ENCODE measurements around the gene MBOAT1.

MBOAT1 gene

DNA sequence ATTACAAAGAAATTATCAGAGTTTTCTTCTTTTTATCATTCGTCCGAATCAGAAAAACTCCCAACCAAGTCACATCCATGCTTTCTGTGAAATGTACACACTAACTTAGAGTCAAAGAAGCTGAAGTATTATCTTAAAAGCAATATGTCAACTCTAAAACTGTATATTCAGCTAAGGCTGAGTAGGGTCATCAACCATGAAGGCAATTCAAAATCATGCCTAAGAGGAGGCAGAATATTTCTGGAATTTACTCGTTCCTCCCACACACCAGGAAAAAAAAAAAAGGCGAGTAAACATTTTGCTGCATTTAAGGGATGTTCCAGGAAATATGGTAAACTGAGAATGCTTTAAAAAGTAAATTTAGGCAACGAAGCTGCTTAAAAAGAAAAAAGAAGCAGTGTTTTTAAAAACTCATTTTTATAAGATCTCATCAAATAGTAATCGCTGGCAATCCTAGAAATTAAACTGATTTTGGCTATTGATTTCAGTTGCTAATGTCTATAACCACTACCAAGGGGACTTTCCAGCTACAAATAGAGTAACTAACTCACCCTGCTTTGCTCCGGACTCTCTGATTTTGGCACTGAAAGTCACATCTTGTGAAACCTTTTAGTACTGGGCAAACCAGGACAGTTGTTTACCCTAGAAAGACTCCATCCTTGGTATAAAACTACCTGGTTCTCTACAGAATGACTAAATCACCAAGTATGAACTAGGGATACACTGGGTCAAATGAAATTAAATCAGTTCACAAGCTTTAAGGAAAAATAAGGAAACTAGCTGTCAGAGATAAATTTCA is 82.8 kb downstream of the MBOAT1 start:
- no peak for DNase-seq

GRCh38 chr6:20128018-20128417 is 84.3 kb downstream of the MBOAT1 start:
- DNase-seq: no peak

- DNase-seq: peak; percentile 54 to 81
Measured at GRCh38 chr6:20126789-20127653, 85.2 kb downstream of the MBOAT1 start.

DNA sequence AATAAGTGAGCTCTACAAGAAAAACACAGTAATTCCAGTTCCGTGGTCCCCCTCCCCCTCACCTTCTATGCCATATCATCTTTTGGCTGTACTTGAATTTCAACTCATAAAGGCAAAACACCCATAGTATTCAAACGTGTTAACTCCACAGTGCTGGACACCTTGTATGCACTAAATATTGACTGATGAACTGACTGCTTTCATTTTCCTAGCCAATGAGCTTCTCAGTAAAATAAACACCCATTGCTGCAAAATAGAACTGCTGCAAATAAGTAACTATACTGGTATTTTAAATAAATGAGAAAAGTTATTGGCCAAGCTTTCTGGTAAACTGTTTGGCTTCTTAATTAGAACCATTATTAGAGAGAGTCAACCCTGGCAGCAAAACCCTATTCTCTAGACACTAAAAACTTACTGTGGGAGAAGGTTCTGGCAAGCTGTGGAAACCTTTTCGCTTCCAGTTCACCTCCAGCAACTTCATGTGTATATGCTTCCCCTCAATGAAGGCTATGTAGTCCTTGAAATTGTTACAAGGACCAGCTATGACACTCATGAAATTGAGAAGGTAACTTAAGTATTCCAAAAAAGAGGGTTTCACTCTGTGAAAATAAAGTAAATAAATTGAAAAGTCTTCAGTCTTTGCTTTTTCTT is 86.0 kb downstream of the MBOAT1 start:
- no peak for DNase-seq

DNA sequence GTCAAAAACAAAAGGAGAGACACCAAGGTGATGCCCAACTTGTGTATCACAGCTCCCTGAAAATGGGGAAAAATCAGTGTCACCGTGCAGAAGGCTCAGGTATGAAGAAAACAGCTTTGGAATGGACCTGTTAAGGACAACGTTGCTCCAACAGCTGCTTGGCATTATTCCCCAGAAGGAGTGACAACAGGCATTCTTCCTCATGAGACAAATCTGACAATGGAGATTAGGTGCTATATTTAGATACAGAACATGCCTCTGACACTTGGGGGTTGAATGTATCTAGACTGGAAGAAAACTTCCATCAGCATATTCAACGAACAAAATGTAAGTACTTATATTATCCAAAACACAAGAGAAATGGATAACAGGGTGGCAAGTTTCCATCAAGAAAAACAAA is 87.7 kb downstream of the MBOAT1 start:
- no peak for DNase-seq

GRCh38 chr6:20119485-20119884 is 92.8 kb downstream of the MBOAT1 start:
- no peak for DNase-seq

- no peak for DNase-seq
Measured at GRCh38 chr6:20118892-20119291, 93.4 kb downstream of the MBOAT1 start.

DNA sequence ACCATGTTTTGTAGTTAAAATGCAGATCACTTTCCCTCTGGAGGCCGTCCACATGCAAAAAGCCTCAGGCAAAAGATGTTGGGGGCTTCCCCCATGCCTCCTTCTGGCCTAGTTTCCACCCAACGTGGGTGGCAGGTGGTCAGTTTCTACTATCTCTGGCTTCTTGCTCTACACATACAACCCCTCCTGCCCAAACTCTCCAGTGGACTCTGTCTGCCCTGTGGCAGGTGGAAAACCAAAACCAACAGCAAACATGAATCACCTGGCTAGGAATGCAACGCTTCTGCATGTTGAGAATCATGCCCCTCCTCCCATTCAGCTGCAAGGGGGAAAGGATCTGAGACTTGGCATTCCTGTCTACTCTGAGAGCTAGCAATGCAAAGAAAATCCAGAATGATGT is 94.8 kb downstream of the MBOAT1 start:
- no peak for DNase-seq

- no peak for DNase-seq
Measured at GRCh38 chr6:20116792-20117191, 95.5 kb downstream of the MBOAT1 start.

- DNase-seq: no peak
Measured at GRCh38 chr6:20115246-20115980, 96.9 kb downstream of the MBOAT1 start.

GRCh38 chr6:20113649-20114224 is 98.5 kb downstream of the MBOAT1 start:
- no peak for DNase-seq

DNA sequence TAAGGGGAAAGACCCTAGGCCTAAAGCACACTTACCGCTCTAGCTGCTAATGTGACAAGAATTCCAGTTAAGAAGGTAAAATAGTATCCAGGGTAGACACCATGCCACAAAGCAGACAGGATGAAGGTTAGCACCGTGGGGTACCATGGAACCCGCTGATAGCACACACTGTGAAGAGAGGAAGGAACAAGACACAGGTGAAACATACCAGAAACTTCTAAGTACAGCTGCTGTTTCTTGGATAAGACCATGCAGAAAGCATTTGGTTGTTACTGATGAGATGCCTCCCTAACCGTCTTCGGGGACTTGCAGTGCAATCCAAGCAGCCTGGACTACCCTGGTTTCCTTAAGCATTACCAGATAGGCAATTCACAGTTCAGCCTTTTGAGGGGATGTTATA is 99.4 kb downstream of the MBOAT1 start:
- DNase-seq: no peak

DNA sequence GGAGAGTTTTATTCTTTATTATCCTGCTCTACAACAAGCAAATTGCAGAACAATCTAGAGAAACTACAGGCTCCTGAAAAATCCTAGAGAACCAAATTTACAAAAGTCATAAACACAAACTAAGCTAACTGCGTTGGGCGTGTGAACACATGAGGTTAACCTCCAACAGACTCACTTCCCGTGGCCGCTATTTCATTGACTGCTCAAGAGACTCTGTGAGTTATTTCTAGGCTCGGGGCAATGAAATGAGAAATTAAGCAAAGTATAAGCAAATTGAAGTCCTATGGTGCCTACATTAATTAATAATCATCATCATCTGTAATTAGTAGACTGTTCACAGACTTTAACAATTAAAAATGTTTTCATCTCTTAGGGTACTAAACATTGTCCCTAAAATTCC is 100.0 kb downstream of the MBOAT1 start:
- no peak for DNase-seq

- DNase-seq: no peak
Measured at GRCh38 chr6:20110478-20110877, 101.8 kb downstream of the MBOAT1 start.

- DNase-seq: no peak
Measured at GRCh38 chr6:20109526-20109925, 102.7 kb downstream of the MBOAT1 start.

- no peak for DNase-seq
Measured at GRCh38 chr6:20105838-20106237, 106.4 kb downstream of the MBOAT1 start.

- DNase-seq: no peak
Measured at GRCh38 chr6:20104696-20105095, 107.6 kb downstream of the MBOAT1 start.

DNA sequence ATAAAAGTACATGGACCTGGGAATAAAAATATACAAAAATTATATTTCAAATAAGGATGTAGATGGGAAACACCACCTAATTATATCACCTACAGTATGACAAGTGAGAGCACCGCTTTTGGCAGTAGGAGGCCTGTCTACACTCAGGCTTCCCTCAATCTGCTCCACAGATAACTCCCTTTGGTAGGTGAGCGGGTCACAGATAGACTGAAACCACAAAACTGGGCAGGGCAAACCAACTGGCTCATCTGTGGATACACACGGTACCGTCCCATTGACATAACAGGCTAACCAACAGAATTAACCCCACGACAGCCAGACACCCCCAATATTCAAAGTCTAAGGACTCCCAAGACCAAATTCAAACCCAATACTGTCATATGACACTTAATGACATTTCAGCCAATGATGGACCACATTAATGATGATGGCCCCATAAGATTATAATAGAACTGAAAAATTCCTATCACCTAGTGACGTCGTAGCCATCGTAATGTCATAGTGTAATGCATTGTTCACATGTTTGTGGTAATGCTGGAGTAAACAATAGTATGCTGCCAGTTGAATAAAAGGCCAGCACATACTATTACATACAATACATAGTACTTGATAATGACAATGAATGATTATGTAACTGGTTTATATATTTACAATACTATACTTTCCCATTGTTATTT is 109.7 kb downstream of the MBOAT1 start:
- no peak for DNase-seq

- DNase-seq: no peak
Measured at GRCh38 chr6:20099156-20099555, 113.1 kb downstream of the MBOAT1 start.

- no peak for DNase-seq
Measured at GRCh38 chr6:20098267-20098876, 113.9 kb downstream of the MBOAT1 start.

DNA sequence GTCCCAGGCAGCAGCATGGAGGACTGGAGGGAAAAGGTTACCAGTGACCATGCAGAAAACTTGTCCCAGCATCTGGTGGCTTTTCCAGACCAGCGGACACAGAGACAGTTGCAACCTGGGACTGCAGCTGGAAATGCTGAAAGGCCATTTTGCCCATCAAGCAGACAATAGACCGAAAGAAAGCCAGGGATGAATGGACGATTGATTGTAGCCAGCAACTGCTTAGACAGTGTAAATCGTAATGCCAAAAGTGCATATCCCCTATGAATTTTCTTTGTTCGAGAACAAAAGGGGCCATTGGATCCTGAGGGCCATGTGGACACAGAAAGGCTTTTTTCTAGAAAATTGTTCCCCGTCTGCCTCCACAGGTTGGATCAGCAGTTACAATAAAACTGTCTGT is 115.7 kb downstream of the MBOAT1 start:
- DNase-seq: no peak

GRCh38 chr6:20095436-20095835 is 116.8 kb downstream of the MBOAT1 start:
- DNase-seq: no peak

Data from Kasumi-1 (cell line).